BLaER1 (cell line): ENCODE results near the gene TTLL11.
A peak's percentile ranks its signal among the peaks of the same experiment; 100 is the strongest.

Experiments
- H3K27ac ChIP-seq: shearing (Covaris generic); formaldehyde crosslinking; 2 replicates; pipeline ENCODE4 v1.8.1; 2022
- H3K27me3 ChIP-seq: shearing (Covaris generic); formaldehyde crosslinking; 2 replicates; pipeline ENCODE4 v1.8.1; 2022
- H3K36me3 ChIP-seq: shearing (Covaris generic); formaldehyde crosslinking; 2 replicates; pipeline ENCODE4 v1.8.1; 2022
- H3K4me1 ChIP-seq: shearing (Covaris generic); formaldehyde crosslinking; 2 replicates; pipeline ENCODE4 v1.8.1; 2022
- H3K4me2 ChIP-seq: shearing (Covaris generic); formaldehyde crosslinking; 2 replicates; pipeline ENCODE4 v1.8.1; 2022
- H3K4me3 ChIP-seq: shearing (Covaris generic); formaldehyde crosslinking; 2 replicates; pipeline ENCODE4 v1.8.1; 2022
- H3K9ac ChIP-seq: shearing (Covaris generic); formaldehyde crosslinking; 2 replicates; pipeline ENCODE4 v1.8.1; 2022
- H3K9me3 ChIP-seq: shearing (Covaris generic); formaldehyde crosslinking; 2 replicates; pipeline ENCODE4 v1.8.1; 2022
- H4K20me1 ChIP-seq: shearing (Covaris generic); formaldehyde crosslinking; 2 replicates; pipeline ENCODE4 v1.8.1; 2022
- Cebpa-rat ChIP-seq: shearing (Covaris generic); IDR thresholded peaks from 2 replicates; pipeline ENCODE4 v1.8.1; 2022

The TTLL11 gene

DNA sequence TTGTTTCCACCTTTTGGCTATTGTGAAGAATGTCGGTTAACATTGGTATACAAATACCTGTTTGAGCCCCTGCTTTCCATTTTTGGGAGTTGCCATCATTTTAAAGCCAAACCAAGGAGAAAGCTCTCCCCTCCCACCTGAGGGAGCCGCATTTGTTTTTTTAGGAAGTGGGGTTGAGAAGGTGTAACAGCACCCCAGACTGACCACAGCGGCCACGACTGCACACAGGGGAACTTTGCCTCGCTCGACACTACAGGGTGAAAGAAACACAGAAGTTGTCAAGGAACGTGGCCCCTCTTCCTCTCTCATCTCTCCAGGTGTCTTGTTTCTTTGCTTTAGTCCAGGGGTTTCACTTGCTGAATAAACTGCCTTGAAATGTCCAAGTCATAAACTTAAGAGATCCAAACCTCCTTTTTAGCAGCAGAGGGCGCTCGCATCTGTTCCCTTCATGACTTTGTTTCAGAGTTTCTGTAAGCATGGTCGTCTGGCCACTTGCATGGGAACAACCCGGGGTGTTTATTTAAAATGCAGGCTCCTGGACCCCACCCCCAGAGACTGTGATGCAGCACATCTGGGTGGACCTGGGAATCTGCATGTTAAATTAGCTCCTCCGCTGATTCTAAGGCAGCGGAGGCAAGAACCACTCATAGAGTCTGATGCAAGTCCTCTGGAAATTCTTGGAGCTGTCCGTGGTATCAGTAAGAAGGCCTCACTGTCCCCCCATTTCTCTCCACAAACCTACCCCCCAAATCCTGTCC lies 2.1 kb upstream of the TTLL11 start:
- H3K27ac ChIP-seq = no peak overlapping the region
- no peaks in the 10 kb centered on the region for H3K27me3 ChIP-seq
- H3K4me3 ChIP-seq = no peak overlapping the region

DNA sequence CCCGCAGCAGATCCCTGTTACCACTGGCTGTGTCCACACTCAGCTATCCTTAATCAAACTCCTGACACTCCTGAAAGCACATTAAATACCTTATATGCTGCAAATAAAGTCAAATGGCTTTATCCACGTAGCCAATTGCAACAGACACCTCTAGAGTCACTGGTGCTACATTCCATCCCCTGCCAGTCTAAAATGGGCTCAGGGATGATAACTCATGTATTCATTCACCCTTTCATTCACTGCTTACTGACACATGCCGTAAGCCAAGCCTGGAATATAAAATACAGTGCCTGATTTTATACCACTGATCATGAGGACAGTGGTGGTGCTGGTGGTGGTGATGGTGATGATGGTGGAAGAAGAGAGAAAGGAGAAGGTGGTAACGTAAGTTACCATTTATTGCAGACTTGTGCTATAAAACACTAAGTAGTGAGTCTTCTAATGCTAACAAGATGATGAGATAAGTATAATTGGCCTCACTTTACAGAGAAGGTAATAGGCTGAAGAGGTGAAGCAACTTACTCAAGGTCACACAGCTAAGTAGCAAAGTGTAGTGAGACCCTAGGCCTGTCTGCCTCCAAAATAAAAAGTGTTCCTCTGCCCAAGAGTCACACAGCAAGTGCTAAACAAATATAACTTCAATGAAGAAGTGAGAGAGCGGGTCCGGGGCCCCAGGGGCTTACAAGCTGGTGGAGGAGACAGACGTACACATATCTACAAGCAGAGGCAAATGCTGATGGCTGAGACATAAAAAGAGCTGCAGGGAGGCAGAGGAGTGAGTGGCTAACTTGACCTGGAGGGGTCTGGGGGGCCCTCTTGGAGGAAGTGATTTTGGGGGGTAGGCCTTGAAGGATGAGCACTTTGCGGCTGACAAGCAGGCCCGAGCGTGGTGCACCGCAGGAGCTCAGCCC lies 1.2 kb downstream of the TTLL11 start:
- H3K4me1 ChIP-seq = peaks cover 24% of the 10 kb centered on the region
- peaks cover 56% of the 10 kb centered on the region for H4K20me1 ChIP-seq
- no peaks in the 10 kb centered on the region for H3K9me3 ChIP-seq
- TF ChIP-seq Cebpa-rat = no peak
- peak overlapping the region; percentile 85 for H3K9ac ChIP-seq
- H3K27me3 ChIP-seq = no peaks in the 10 kb centered on the region
- H3K36me3 ChIP-seq = no peaks in the 10 kb centered on the region
- peak overlapping the region; percentile 89 for H3K4me3 ChIP-seq
- peak overlapping the region; percentile 57 for H3K27ac ChIP-seq
- peak overlapping the region; percentile 99 for H3K4me2 ChIP-seq

More for the DNA sequence above, 2.1 kb upstream of the TTLL11 start:
- no peaks in the 10 kb centered on the region for H3K36me3 ChIP-seq
- peaks cover 32% of the 10 kb centered on the region for H3K4me1 ChIP-seq
- no peaks in the 10 kb centered on the region for H3K9me3 ChIP-seq
- no peak overlapping the region for H3K9ac ChIP-seq
- no peak overlapping the region for H3K4me2 ChIP-seq
- peaks cover 27% of the 10 kb centered on the region for H4K20me1 ChIP-seq
- no peak for TF ChIP-seq Cebpa-rat

DNA sequence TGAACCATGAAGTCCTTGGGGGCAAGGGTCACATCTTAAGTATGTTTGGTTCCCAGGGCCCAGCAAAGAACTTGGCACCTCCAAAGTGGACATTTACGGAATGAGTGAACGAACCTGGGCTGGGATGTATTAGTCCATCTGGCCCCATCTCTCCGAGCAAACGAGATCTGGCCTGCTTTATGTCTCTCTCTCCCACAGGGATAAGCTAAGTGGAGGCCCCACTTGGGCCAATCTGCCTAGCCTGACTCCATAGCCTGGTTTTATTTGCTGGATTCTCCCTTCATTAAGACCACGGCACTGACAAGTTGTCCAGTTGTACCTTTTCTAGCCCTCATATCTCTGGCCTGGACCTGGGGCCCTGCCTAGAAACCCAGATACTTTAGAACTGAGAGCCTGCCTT lies 2.1 kb downstream of the TTLL11 start:
- Histone ChIP-seq H4K20me1 (peaks cover 65% of the 10 kb centered on the region), H3K27ac (no peak overlapping the region), H3K4me1 (peaks cover 24% of the 10 kb centered on the region), H3K36me3 (no peaks in the 10 kb centered on the region), H3K9ac (no peak overlapping the region), H3K9me3 (no peaks in the 10 kb centered on the region), H3K4me2 (peak overlapping the region; percentile 99), H3K27me3 (no peaks in the 10 kb centered on the region), H3K4me3 (no peak overlapping the region)
- TF ChIP-seq Cebpa-rat = no peak

DNA sequence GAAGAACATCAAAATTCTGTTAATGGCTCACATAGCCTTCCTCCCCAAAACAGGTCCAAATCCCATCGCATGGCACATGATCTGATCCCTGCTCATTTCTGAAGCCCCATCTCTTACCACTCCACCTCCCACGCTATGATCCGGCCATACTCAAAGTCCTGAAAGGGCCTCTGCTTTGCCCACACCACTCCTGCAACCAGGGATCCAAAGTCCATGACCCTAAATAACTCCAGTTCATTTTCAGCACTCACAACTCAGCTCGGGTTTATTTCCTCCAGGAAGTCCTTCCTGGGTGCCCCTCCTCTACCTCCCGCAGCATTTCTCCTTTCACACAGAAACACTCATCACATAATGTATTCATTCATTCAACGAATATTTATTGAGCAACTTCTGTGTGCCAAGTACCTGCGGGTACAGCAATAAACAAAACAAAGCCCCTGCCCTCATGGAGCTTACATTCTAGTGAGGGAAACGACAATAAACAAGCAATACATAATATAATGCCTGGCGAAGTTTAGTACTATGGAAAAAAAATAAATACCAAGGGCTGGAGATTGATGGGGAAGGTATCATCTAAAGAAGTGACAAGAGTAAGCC lies 2.7 kb downstream of the TTLL11 start:
- TF ChIP-seq Cebpa-rat = no peak
- Histone ChIP-seq H3K36me3 (no peaks in the 10 kb centered on the region), H3K4me1 (peaks cover 24% of the 10 kb centered on the region), H3K4me2 (peak overlapping the region; percentile 99; the same call in 1 of the 2 replicates), H3K9me3 (no peaks in the 10 kb centered on the region), H3K9ac (no peak overlapping the region), H4K20me1 (peaks cover 71% of the 10 kb centered on the region), H3K27ac (no peak overlapping the region), H3K27me3 (no peaks in the 10 kb centered on the region), H3K4me3 (no peak overlapping the region)

DNA sequence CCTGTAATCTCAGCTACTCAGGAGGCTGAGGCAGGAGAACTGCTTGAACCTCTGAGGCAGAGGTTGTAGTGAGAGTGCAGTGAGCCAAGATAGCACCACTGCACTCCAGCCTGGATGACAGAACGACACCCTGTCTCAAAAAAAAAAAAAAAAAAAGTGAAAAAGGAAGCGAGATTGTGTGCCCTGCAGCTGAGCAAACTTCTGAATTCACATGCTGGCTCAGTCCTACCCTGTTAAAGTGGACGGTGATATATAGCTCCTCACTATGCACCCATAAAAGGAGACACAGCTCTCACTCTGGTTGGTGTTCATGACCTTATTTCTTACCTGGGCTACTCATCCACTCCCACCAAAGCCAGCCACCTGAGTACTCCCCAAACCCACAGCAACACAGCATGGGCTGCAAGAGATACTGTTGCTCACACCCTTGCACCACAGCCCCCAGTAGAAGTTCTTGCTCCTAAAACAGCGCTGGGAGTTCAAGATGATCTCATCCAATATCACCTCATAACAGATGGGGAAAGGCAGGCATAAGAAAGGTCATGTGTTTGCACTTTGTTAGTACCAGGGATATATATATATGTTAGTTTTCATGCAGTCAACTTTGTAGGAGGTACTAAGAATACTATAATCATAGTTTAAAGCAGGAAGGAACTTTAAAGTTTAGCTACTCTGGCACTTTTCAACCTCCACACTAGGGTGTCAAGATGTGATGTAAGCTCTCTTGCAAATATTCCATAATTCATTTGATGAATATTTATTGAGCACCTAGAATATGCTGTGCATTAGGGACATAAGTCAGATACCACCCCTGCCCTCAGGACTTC lies 4.0 kb downstream of the TTLL11 start:
- H3K27me3 ChIP-seq = no peaks in the 10 kb centered on the region
- H3K4me3 ChIP-seq = no peak overlapping the region
- H4K20me1 ChIP-seq = peaks cover 84% of the 10 kb centered on the region
- H3K4me1 ChIP-seq = peaks cover 20% of the 10 kb centered on the region
- no peak overlapping the region for H3K4me2 ChIP-seq
- no peaks in the 10 kb centered on the region for H3K9me3 ChIP-seq
- H3K9ac ChIP-seq = no peak overlapping the region
- no peak overlapping the region for H3K27ac ChIP-seq
- H3K36me3 ChIP-seq = no peaks in the 10 kb centered on the region
- TF ChIP-seq Cebpa-rat = no peak

- Histone ChIP-seq H3K27me3 (no peaks in the 10 kb centered on the region), H3K9ac (no peak overlapping the region), H3K36me3 (no peaks in the 10 kb centered on the region), H4K20me1 (peaks cover 95% of the 10 kb centered on the region), H3K4me3 (no peak overlapping the region), H3K27ac (no peak overlapping the region), H3K9me3 (no peaks in the 10 kb centered on the region), H3K4me1 (peaks cover 16% of the 10 kb centered on the region), H3K4me2 (no peak overlapping the region)
- TF ChIP-seq Cebpa-rat = no peak
Measured at GRCh38 chr9:122087406-122088200, 5.5 kb downstream of the TTLL11 start.

DNA sequence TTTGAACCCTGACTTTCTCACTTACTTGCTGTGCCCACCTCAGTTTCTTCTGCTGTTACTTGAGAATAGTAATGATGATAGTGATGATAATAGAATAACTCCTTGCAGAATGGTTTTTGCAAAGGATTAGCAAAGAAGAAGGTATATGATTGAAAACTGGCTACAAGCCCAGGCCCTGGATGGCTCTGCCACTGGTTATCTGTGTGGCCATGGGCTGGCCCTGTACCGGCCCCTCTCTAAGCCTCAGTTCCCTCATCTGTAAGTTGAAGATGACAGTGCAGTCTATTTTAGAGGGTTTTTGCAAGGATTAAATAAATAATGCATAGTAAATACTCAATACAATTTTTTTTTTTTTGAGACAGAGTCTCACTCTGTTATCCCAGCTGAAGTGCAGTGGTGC lies 6.2 kb downstream of the TTLL11 start:
- Histone ChIP-seq H3K4me3 (no peak overlapping the region), H3K4me2 (no peak overlapping the region), H3K27me3 (no peaks in the 10 kb centered on the region), H4K20me1 (peaks cover 95% of the 10 kb centered on the region), H3K9ac (no peak overlapping the region), H3K27ac (no peak overlapping the region), H3K9me3 (no peaks in the 10 kb centered on the region), H3K4me1 (peaks cover 10% of the 10 kb centered on the region), H3K36me3 (no peaks in the 10 kb centered on the region)
- TF ChIP-seq Cebpa-rat = no peak

DNA sequence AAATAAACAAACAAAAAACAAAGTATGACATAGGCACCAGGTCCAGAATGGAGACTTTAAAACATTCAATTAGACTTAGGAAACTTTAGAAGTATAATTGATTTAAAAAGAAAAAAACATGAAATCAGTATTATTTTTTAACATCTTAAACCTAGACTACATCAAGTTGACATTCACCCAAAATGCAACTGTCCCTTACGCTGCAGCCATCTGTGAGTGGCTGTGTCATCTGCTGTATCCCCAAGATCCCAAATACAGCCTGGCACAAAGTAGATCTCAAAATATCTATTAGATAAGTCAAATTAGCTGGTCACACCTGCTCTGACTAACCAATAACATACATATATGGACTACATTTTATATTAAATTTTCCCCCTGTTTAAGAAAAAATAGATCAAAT lies 7.8 kb downstream of the TTLL11 start:
- H3K9me3 ChIP-seq = no peaks in the 10 kb centered on the region
- H3K27ac ChIP-seq = no peak overlapping the region
- no peak overlapping the region for H3K4me2 ChIP-seq
- peaks cover 80% of the 10 kb centered on the region for H4K20me1 ChIP-seq
- H3K9ac ChIP-seq = no peak overlapping the region
- no peak for TF ChIP-seq Cebpa-rat
- no peaks in the 10 kb centered on the region for H3K27me3 ChIP-seq
- no peaks in the 10 kb centered on the region for H3K4me1 ChIP-seq
- no peak overlapping the region for H3K4me3 ChIP-seq
- H3K36me3 ChIP-seq = no peaks in the 10 kb centered on the region
